ENCODE results near the gene INSIG1.

DNA sequence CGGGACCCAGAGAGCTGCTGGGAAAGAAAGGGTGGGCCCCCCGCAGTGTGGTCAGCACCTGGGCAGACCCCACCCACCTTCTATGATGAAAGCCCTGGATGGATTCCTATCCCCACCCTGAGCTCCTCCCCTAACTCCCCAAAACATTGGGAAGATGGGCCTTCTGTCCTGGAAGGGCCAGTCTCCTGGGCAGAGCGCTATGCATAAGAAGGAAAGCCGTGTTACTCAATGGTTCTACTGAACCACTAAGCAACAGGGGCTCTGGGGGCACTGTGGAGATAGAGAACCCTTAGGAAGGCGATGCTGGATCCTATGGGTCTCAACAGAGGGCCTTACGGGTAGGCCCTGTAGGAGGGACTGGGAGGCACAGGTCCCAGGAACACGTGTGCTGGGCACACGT is 30.7 kb upstream of the INSIG1 start:
- TF ChIP-seq, protein P1, sequence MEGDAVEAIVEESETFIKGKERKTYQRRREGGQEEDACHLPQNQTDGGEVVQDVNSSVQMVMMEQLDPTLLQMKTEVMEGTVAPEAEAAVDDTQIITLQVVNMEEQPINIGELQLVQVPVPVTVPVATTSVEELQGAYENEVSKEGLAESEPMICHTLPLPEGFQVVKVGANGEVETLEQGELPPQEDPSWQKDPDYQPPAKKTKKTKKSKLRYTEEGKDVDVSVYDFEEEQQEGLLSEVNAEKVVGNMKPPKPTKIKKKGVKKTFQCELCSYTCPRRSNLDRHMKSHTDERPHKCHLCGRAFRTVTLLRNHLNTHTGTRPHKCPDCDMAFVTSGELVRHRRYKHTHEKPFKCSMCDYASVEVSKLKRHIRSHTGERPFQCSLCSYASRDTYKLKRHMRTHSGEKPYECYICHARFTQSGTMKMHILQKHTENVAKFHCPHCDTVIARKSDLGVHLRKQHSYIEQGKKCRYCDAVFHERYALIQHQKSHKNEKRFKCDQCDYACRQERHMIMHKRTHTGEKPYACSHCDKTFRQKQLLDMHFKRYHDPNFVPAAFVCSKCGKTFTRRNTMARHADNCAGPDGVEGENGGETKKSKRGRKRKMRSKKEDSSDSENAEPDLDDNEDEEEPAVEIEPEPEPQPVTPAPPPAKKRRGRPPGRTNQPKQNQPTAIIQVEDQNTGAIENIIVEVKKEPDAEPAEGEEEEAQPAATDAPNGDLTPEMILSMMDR (conservative IDR thresholded peaks at IDR 0.05; ENCODE audit: low read depth, low read length) = no peak
- TF ChIP-seq EZH2 (IDR thresholded peaks at IDR 0.05; ENCODE audit: borderline replicate concordance, low read depth, low read length, poor library complexity, severe bottlenecking) = no peak
